H1 (cell line): Measurements from ENCODE around the gene ZNF581.

Source experiments
- POLR2A ChIP-seq, 2 experiments: IDR thresholded peaks; 1 replicate in 1 of 2; 2 replicates in 1 of 2; pipeline ENCODE4 v1.6.1; 2011; ENCODE audit warnings: low read depth in 2 of 2, low read length in 2 of 2, mild to moderate bottlenecking in 2 of 2; ENCODE audit errors: control extremely low read depth in 1 of 2
- TBP ChIP-seq: IDR thresholded peaks from 2 replicates; pipeline ENCODE4 v1.6.1; 2011; ENCODE audit warnings: low read depth, low read length, improper control_type of control experiment

- TF ChIP-seq POLR2A (IDR thresholded peaks at IDR 0.05; ENCODE audit: control extremely low read depth in 1 of 2, low read depth in 2 of 2, low read length in 2 of 2) (peak in 1 of 2 experiments; percentile 39; a peak in 1 of 3 replicates), TBP (no peak)
Measured at GRCh38 chr19:55642153-55643002, 1.1 kb upstream of the ZNF581 start.
